ENCODE results near the gene MCHR1. TPM values are rescaled to one million over a fixed set of nuclear protein-coding genes. Genes with fewer than 3 reads are reported as not detected.

MCHR1 gene
- polyA plus RNA-seq, 1 of the 3 experiments (the other 2 are of a cell fraction): 0.33 TPM

GRCh38 chr22:40635940-40636379, 43.3 kb upstream of the MCHR1 start (continued):
- TF ChIP-seq ZBTB33 (IDR thresholded peaks at IDR 0.05; ENCODE audit: borderline replicate concordance, low read depth): no peak
- TF ChIP-seq NFIC (IDR thresholded peaks at IDR 0.05; ENCODE audit: borderline replicate concordance): no peak
- no peak for TF ChIP-seq RCOR1 (IDR thresholded peaks at IDR 0.05; ENCODE audit: low read length)
- TF ChIP-seq USF2 (IDR thresholded peaks at IDR 0.05; ENCODE audit: borderline replicate concordance, low read depth, low read length): no peak

GRCh38 chr22:40636380-40637182, 42.7 kb upstream of the MCHR1 start, which contains the start of gene MRTFA:
Gene MRTFA (minus strand): TSS chr22:40636719.
- Histone ChIP-seq H3K4me2 (peak within 1 kb of the TSS; percentile 88), H3K36me3 (replicated peaks in 1 of 2; ENCODE audit: control insufficient read depth in 1 of 2, insufficient read depth in 2 of 2, low read length in 1 of 2) (no peaks in the 10 kb centered on the region), H3K27ac (ENCODE audit: low read depth in 2 of 2, low read length in 1 of 2) (peak within 1 kb of the TSS; percentile 66 to 71; a peak in 3 of 4 replicates), H3F3A (replicated peaks; ENCODE audit: insufficient read depth) (no peaks in the 10 kb centered on the region), H3K4me1 (ENCODE audit: control insufficient read depth in 1 of 2, insufficient read depth in 2 of 2, low read depth in 1 of 2, low read length in 1 of 2) (peaks cover 4 to 10% of the 10 kb centered on the region in 2 experiments; a peak in 3 of 4 replicates), H3K9ac (peak within 1 kb of the TSS; percentile 66), H3K9me2 (no peaks in the 10 kb centered on the region), H3K79me2 (ENCODE audit: insufficient read depth) (peaks cover 47% of the 10 kb centered on the region), H3K9me3 (no peaks in the 10 kb centered on the region), H2AFZ (ENCODE audit: low read depth) (peak within 1 kb of the TSS; percentile 91), H3K27me3 (ENCODE audit: insufficient read depth) (no peaks in the 10 kb centered on the region), H3K4me3 (ENCODE audit: low read depth in 2 of 2, low read length in 1 of 2) (peak within 1 kb of the TSS; percentile 66 to 68), H4K20me1 (ENCODE audit: insufficient read depth) (peaks cover 40% of the 10 kb centered on the region)
- POLR2A ChIA-PET: interaction anchor here (0.9 kb wide), 1 partner anchor 11 kb away, joined by 3 read pairs; no protein-coding TSS in a partner anchor
- no peak for TF ChIP-seq NFIC (IDR thresholded peaks at IDR 0.05; ENCODE audit: borderline replicate concordance)
- TF ChIP-seq SIN3A (IDR thresholded peaks at IDR 0.05; ENCODE audit: borderline replicate concordance, low read depth, low read length): 0 out of 2 replicates have a peak, but pooled peaks have one; percentile 13
- no peak for TF ChIP-seq MEF2A (IDR thresholded peaks at IDR 0.05; ENCODE audit: borderline replicate concordance, low read depth)
- no peak for TF ChIP-seq USF2 (IDR thresholded peaks at IDR 0.05; ENCODE audit: borderline replicate concordance, low read depth, low read length)
- TF ChIP-seq, protein P1, sequence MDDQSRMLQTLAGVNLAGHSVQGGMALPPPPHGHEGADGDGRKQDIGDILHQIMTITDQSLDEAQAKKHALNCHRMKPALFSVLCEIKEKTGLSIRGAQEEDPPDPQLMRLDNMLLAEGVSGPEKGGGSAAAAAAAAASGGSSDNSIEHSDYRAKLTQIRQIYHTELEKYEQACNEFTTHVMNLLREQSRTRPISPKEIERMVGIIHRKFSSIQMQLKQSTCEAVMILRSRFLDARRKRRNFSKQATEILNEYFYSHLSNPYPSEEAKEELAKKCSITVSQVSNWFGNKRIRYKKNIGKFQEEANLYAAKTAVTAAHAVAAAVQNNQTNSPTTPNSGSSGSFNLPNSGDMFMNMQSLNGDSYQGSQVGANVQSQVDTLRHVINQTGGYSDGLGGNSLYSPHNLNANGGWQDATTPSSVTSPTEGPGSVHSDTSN (IDR thresholded peaks at IDR 0.05): peak; percentile 100
- peak; percentile 71 for TF ChIP-seq GABPA (IDR thresholded peaks at IDR 0.05; ENCODE audit: low read depth)
- peak; percentile 65 for TF ChIP-seq ELF1 (IDR thresholded peaks at IDR 0.05)
- TF ChIP-seq, protein P2, sequence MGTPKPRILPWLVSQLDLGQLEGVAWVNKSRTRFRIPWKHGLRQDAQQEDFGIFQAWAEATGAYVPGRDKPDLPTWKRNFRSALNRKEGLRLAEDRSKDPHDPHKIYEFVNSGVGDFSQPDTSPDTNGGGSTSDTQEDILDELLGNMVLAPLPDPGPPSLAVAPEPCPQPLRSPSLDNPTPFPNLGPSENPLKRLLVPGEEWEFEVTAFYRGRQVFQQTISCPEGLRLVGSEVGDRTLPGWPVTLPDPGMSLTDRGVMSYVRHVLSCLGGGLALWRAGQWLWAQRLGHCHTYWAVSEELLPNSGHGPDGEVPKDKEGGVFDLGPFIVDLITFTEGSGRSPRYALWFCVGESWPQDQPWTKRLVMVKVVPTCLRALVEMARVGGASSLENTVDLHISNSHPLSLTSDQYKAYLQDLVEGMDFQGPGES (IDR thresholded peaks at IDR 0.05; ENCODE audit: low read depth, low read length): peak; percentile 35; the same call in 1 of the 2 replicates
- TF ChIP-seq CHD2 (IDR thresholded peaks at IDR 0.05; ENCODE audit: low read length, partially characterized antibody): peak; percentile 76
- TF ChIP-seq POLR2AphosphoS5 (IDR thresholded peaks at IDR 0.05; ENCODE audit: low read depth, low read length): 0 out of 2 replicates have a peak, but pooled peaks have one; percentile 9
- TF ChIP-seq RXRA (IDR thresholded peaks at IDR 0.05; ENCODE audit: borderline replicate concordance, low read depth): no peak
- peak; percentile 68; the same call in 1 of the 2 replicates for TF ChIP-seq ZBTB33 (IDR thresholded peaks at IDR 0.05; ENCODE audit: borderline replicate concordance, low read depth)
- no peak for TF ChIP-seq YY1 (IDR thresholded peaks at IDR 0.05; ENCODE audit: low read depth)
- TF ChIP-seq TAF1 (IDR thresholded peaks at IDR 0.05; ENCODE audit: borderline replicate concordance, low read depth, low read length): peak; percentile 64
- TF ChIP-seq FOXM1 (IDR thresholded peaks at IDR 0.05; ENCODE audit: low read depth): no peak
- peak; percentile 47; the same call in 1 of the 2 replicates for TF ChIP-seq GATA2 (CRISPR knock-in tag; IDR thresholded peaks at IDR 0.05)
- TF ChIP-seq USF1 (IDR thresholded peaks at IDR 0.05; ENCODE audit: borderline replicate concordance, low read depth): no peak
- no CpG with 5 or more reads among the region's 82 CpGs for WGBS (ENCODE audit: low lambda C conversion rate)
- DNase-seq: peak; percentile 87
- CTCF ChIA-PET: interaction anchor here (0.7 to 2.1 kb wide), 3 partner anchors 9 to 200 kb away, joined by 4 to 10 read pairs (median 4); no protein-coding TSS in a partner anchor

Measured in SK-N-SH (cell line).